Left lobe of liver (tissue), 2 donors: ENCODE data around the gene SAMD14. TPM values are rescaled to one million over a fixed set of nuclear protein-coding genes. Genes with fewer than 3 reads are reported as not detected.

ENCODE experiments used
- ATAC-seq: fragments of 200-7000 bp; cut with Tn5 transposase; one replicate; pipeline ENCODE4 v1.9.1; 2020; ENCODE audit warnings: mild to moderate bottlenecking, moderate library complexity
- DNase-seq: peaks from one replicate; pipeline ENCODE4 v3.0.0-alpha.2; 2020; ENCODE audit warnings: low spot score
- total RNA-seq: library from RNA; stranded (reverse); gene quantifications from one replicate; pipeline ENCODE4 v1.2.1, GENCODE V29; 2021
- donor health status: DM: no; HTN: no; CAD: no; lungs with moderate emphysema.
- donor health status: DM: no; HTN: yes; CAD: no.

Gene SAMD14
- total RNA-seq, 1 donor from 2014 or later = 1.9 TPM

- ATAC-seq (peak; percentile 27), DNase-seq (no peak)
Observed at GRCh38 chr17:50114849-50115357, 15.1 kb downstream of the SAMD14 start.

- ATAC-seq (no peak), DNase-seq (no peak)
Observed at GRCh38 chr17:50114401-50114800, 15.6 kb downstream of the SAMD14 start.

DNA sequence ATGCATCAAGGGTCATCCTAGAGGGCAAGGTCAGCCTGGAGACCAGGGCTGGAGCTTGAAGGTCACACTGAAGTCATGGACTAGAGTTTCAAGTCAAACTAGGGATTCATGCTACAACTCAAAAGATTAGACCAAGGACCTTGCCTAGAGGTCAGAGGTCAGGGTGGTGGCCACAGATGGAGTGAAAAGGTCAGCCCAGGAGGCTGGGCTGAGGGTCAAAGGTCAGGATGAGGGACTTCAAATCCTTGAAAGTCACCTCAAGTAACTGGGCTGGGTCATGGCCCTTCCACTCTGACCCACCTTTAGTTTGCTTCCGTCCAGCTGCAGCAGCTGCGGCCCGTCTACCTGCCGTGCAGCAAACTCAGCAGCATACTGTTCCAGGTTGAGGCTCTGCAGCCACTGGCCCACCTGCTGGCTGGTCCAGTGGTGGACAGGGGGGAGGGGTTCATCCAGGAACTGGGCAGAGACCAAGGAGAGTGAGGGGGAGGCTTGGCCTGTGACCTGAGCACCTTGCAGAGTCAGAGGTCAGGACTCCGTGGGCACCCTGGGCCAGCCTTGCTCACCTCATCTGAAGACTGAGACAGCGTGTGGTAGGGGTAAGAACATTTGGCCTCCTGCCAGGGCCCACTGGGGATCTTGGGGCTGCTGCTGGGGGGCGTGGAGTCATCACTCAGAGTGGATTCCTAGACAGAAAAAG, 16.2 kb downstream of the SAMD14 start:
- DNase-seq = no peak
- no peak for ATAC-seq

DNA sequence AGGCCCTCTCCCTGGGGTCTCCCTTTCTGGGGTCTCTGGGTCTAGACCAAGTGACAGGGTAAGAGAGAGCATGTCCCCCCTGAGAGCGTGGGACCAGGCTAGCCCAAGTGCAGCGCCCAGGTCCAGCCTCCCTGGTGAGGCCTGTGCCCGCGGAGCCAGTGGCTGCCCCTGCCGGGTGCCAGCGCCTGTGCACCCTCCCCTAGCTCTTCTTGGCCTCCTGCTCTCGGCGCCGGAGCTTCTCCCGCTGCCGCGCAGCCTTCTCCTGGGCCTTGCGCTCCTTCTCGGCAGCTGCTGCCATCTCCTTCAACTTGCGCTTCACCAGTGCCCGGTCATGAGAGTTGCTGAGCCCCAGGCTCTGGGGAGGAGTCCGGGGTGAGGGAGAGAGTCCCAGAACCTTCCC, 17.3 kb downstream of the SAMD14 start:
- ATAC-seq (no peak), DNase-seq (no peak)

GRCh38 chr17:50111673-50112655, 18.0 kb downstream of the SAMD14 start:
- DNase-seq (no peak), ATAC-seq (peak; percentile 60)

GRCh38 chr17:50110591-50111349, 19.2 kb downstream of the SAMD14 start:
- ATAC-seq = peak; percentile 4
- DNase-seq = no peak

- DNase-seq = no peak
- no peak for ATAC-seq
Observed at GRCh38 chr17:50109785-50110184, 20.2 kb downstream of the SAMD14 start.

- ATAC-seq = no peak
- no peak for DNase-seq
Observed at GRCh38 chr17:50109207-50109606, 20.8 kb downstream of the SAMD14 start.

DNA sequence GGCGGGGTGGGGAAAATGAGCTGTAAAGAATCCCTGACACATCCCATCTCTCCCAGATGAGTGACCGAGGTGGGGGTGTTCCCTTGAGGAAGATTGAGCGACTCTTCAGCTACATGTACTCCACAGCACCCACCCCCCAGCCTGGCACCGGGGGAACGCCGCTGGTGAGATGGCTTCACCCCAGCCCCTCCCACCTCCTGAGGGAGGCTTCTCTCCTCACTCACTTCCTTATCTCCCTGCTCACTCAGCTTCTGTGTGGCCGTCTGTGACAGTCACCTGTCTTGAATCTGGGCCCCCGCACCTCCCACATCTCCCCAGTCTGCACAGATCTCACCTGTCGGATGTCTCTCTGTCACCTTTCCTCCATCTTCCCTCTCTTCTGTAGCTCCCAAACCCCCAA, 21.4 kb downstream of the SAMD14 start:
- no peak for DNase-seq

DNA sequence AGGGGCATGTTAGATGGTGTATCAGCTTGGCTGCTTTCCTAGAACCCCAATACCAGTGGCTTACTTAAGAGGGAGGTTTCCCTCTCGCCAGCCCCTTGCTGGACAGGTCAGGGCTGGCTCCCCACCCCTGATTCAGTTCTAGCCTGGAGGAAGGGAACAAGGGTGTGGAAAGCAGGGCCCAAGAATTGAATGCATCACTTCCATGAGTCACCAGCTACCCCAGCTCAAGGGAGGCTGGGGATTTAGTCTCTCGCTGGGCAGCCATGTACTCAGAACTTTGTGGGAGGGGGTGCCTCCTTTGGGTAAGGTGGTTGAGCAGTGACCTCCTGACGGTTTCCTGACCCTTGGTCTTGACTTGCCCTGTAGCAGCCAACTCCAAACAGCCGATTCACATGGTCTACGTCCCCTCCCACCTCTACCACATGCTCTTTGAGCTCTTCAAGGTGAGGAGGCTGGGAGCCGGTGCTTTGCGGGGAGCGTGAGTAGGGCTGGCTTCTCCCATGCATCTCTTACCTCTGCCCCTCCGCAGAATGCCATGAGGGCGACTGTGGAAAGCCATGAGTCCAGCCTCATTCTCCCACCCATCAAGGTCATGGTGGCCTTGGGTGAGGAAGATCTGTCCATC, 22.1 kb downstream of the SAMD14 start:
- no peak for DNase-seq
- no peak for ATAC-seq

More for the DNA sequence above, 21.4 kb downstream of the SAMD14 start:
- ATAC-seq = no peak

- no peak for ATAC-seq
- no peak for DNase-seq
Observed at GRCh38 chr17:50106393-50107131, 23.4 kb downstream of the SAMD14 start.

- DNase-seq = no peak
- ATAC-seq = no peak
Observed at GRCh38 chr17:50105811-50106210, 24.1 kb downstream of the SAMD14 start.

DNA sequence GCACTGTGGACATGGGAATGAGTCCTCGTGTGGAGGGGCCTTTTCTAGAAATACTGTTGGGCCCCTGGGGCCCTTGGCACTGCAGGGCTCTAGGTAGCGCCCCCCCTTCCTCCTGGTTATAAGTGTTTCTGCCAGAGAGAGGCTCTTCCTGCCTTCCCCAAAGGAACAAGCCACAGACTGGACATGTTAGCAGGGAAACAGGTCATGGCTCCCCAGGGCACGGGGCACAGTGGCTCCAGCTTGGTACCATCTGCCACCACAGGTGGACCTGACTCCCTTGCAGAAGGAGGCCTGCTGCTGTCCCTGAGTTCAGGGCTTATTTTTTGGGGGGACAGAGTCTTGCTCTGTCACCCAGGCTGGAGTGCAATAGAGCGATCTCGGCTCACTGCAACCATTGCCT, 26.0 kb downstream of the SAMD14 start:
- DNase-seq (no peak), ATAC-seq (no peak)

- DNase-seq (no peak), ATAC-seq (no peak)
Observed at GRCh38 chr17:50103252-50103651, 26.7 kb downstream of the SAMD14 start.

- peak; percentile 84 for ATAC-seq
- DNase-seq = peak; percentile 98
Observed at GRCh38 chr17:50102164-50102991, 27.6 kb downstream of the SAMD14 start.

- ATAC-seq = peak; percentile 70
- peak; percentile 88 for DNase-seq
Observed at GRCh38 chr17:50101346-50102163, 28.4 kb downstream of the SAMD14 start.

DNA sequence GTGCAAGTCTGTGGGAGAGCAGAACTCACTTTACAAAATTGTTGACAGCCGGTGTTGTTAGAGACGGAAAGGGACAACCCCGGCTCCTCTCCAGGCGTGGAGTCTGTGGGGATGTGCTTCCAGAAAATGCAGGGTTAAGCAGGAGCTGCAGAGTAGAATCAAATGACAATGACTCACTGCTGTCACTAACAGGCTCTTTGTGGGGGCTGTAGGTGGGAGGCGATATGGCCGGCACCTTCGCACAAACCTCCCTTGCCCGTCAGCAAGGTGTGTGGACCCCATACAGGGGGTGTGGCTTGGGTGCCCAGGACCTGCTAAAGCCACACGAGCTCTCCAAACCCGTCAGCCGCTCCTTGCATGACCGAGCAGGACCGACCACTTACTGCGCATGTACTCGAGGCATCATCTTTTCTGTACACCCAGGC, 29.0 kb downstream of the SAMD14 start:
- peak; percentile 16 for ATAC-seq
- DNase-seq = no peak

GRCh38 chr17:50100480-50100883, 29.5 kb downstream of the SAMD14 start:
- ATAC-seq = no peak
- DNase-seq = no peak
